HG03354 (cell line): Measurements from ENCODE around the gene ODR4.
"Not testable (repeated sequence)": the region's sequence is repeated elsewhere in the genome, so short reads cannot be mapped to it uniquely, and the experiment has no call there.

Source experiments
- ATAC-seq: cut with Tn5 transposase; IDR thresholded peaks from one replicate; pipeline ENCODE4 v1.9.1; 2021; ENCODE audit warnings: mild to moderate bottlenecking; ENCODE audit not compliant: unreplicated experiment, poor library complexity, severe bottlenecking

ODR4 gene

DNA sequence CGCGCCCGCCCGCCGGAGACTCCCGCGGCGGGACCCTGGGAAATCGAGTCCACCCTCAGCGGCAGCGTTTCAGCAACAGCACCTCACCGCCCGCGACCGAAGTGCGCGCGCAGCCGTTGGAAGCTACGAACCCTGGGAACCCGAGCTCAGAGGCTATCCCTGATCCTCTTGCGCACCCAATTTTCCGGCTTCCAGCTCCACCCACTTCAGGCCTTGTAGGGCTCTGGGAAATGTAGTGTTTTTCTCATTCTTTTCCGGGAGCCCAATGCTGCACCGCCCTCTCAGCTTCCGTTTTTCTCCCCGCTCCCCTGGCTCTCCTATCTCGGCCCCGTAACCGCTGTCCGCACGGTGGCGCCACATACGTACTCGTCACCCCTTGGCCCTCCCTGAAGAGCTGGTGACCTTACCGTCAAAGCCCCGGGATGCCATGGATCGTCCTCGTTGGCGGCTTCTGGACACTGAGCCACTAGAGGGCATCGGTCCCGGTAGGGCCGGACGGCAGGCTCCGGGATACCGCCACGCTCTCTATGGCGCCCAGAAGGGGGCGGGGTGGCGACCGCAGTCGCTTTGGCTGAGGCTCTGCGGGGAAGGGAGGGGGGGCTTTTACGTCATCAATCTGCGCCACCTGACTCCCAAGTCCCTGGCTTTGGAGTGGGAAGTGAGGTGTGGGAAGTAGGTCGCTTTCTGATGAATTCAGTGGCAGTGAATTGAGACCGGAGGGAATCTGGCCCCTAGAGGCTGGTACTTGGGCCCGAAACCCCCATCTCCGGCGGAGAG, at the start of gene ODR4, which contains the start of gene TPR:
TSS of gene ODR4 (plus strand) at position 687 of the 777 bp plus-strand sequence. CDS start 3,948 bp downstream, outside the sequence.
TSS of gene TPR (minus strand) at position 102 of the 777 bp plus-strand sequence. CDS start 225 bp downstream, outside the sequence.
- peak; percentile 85 for ATAC-seq

DNA sequence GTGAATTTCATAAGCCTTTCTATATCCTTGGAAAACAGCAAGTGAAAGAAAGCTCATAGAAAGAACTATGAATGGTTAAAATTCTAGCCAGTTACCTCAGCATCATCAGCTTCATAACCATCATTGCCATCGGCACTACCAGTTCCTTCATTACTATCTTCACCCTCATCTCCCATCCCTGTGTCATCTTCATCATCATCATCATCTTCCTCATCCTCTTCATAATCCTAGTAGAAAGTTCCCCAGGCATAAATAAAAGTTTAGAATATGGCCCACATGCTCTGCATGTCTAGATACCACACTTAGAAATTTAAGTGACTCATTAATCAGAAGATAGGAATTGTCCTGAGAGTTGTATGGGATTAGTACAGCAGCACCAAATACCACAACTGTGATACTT, 49.6 kb upstream of the ODR4 start:
- no peak for ATAC-seq

DNA sequence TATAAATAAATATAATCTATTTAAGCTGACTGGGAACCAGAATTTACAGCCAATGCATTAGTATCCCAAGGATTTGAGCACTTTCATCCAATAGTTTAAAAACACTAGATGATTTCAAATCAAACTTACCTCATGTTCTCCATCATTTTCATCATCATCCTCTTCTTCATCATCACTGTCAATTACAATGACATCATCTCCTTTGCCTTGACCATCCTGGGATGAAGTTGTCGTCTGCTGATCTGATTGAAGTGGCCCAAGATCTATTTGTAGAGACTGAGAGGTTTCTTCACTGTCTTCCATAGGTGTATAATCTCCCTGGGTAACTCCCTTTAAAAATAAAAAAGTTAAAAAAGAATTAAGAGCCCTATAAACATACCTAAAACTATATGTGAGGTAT, 48.3 kb upstream of the ODR4 start:
- ATAC-seq: no peak

DNA sequence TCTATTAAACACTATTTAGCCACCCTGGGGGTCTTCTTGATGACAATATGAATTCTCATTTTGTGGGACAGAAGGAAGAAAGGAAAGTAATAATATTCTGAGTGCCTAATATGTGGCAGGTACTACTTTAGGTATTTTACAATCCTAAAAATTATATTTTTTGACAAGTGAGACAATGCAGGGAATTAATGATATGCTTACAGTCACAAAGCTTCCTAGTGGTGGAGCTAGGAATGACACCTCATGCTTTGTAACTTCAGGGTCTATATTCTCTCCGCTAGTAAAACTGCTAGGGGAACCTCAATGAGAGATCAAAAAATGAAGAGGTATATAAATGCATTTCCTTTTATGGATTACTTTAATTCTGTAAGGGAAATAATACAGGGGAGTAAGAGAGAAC, 44.9 kb upstream of the ODR4 start:
- ATAC-seq: peak; percentile 66

DNA sequence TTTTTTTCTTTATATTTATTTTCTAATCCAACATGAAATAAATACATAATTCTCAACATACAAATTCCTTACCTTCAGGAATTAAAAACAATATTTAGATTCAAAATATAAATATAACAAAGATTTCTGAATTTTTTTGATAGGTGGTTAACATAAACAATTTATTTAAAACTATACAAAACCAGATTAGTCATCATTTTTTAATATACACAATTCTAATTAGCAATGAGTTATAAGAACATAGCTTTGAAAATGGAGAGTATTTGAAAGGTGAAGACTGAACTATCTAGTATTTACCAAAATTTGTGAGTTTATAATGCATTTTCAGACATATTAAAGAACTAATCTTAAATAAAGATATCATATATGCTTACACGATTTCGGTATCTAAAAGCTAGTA, 38.1 kb upstream of the ODR4 start:
- no peak for ATAC-seq

DNA sequence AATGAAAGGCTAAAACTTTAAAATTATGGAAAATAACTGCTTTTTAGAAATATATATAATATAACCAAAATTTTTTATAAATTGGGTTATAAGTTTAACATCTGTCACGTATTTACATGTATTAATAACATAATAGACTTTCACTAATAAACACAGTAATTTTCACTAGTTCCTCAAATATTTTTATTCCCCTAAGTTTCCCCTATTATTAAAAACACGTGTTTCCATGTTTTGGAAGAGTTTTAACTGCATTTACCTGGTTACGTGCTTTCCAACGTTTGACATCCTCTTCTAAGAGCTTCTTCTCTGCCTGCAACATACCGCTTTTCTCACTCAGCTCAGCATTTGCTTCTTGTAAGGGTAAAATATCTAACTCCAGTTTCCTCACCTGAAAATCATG, 34.9 kb upstream of the ODR4 start:
- ATAC-seq: no peak

DNA sequence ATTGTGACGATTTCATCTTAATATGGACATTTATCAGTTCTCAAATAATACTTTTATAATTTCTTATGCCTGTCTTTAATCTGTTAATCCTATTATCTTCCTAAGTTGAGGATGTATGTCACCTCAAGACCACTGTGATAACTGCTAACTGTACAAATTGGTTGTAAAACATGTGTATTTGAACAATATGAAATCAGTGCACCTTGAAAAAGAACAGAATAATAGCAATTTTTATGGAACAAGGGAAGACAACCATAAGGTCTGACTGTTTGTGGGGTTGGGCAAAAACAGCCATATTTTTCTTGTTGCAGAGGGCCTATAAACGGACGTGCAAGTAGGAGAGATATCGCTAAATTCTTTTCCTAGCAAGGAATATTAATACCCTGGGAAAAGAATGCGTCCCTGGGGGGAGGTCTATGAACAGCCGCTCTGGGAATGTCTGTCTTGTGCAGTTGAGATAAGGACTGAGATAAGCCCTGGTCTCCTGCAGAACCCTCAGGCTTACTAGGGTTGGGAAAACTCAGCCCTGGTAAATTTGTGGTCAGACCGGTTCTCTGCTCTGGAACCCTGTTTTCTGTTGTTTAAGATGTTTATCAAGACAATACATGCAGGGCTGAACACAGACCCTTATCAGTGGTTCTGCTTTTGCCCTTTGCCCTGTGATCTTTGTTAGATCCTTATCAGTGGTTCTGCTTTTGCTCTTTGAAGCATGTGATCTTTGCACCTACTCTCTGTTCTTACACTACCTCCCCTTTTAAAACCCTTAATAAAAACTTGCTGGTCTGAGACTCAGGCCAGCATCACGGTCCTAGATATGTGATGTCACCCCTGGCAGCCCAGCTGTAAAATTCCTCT, 27.6 kb upstream of the ODR4 start:
- not testable (repeated sequence) for ATAC-seq

DNA sequence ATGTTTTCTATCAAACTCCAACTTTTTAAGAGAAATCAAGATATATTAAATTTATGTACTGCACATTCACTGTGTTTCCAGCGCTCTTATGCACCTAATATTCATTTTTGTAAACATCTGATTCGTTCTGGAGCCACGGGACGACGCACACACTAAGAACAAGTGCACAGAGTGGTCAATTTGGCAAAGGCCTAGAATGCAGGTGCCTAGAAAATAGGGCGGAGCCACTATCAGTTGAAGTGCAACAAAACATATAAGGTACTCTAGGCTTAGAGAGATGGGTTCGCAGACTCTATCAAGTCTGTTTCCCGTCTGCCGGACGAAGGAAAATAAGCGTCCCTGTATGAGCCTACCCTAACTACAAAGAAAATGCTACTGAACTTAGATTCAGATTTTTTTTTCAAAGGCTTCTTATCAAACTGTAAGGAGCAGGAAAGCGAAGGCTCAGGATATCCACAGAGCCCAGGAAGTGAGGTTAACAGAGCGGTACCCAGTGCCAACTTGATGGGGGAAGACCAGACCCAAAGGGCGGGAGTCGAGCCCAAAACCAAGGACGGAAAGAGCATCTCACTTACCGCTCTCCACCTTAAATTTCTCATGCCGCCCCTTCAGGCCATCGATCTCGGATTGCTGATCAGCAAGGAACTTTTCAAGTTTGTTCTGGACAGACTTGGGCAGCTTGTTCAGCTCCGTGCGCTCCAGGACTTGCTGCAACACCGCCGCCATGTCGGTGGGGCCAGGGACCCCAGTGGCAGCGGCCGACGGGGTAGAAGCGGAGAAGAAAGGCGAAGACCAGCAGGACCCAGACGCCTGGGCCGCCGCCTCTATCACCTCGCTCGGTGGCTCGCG, 1.1 kb upstream of the ODR4 start:
- ATAC-seq: peak; percentile 37

DNA sequence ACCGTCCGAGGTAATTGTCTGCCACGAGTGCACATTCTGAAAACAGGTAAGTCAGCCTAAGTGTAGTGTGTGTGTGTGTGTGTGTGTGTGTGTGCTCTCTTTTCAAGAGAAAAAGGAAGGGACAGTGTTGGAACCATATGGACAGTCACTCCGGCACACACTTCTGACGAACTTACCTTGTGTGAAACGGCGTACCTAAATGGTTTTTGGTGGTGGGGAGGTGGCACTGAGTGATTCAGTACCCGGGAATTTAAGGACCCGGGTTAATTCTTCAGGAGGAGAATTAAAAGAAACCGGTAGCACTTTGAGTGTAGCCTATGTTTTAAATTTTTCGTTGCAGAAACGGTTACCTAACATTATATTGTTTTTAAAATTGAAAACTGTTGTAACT, 286 bp downstream of the ODR4 start:
- ATAC-seq: peak; percentile 6

DNA sequence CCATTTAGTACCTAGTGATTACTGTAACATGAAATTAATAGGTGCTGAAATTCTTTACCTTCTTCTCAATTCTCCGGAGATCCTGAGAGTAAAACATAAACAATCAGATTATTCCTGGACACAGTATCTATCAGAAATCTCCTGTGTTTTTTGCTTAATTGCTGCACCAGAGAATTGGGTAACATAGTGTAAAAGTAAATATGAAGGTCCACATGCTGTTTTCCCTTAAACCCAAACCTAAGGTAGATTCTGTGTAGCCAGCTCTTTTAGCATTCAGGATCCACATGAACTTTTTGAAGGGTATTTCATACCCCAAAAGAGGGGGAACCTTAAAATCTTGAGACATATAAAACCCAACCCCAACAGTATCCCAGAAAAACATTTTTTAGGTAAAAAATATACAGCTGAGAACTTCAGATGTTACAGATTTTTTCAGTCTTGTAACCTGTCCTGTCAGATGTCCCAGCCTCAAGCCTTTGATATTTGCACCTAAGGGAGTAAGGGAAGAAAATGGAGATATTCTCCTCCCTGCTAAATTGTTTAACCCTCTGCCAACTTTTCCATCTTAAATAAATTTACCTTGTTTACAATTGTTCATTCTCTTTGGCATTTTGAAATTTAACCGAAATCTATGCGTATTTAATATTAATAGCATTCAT, 11.2 kb downstream of the ODR4 start:
- ATAC-seq: no peak

DNA sequence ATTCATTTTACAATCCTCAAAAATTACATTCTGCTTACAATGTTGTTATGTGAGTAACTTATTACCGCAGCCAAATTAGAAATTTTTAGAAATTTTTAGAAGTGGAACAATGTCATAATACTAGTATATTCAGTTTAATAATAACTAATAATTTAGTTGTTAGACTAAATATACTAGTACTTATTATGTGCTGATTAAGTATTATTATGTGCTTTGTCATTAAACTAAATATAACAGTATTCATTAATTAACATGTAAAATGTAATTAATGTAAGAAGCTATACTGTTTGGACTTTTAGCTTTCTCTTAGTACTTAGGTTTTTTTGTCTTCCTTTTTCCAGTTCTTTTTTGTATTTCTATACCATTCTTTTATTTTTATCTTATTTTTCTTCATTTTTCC, 15.3 kb downstream of the ODR4 start:
- ATAC-seq: no peak

DNA sequence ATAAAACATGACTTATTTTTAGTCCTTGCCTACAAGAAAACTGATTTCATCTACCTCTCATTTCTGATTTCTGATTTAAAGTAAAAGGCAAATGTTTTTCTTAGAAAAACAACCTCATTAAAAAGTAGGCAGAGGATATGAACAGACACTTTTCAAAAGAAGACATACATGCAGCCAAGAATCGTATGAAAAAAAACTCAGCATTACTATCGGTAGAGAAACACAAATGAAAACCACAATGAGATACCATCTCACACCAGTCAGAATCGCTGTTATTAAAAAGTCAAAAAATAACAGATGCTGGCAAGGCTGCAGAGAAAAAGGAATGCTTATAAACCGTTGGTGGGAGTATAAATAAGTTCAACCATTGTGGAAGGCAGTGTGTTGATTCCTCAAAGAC, 16.2 kb downstream of the ODR4 start:
- no peak for ATAC-seq

DNA sequence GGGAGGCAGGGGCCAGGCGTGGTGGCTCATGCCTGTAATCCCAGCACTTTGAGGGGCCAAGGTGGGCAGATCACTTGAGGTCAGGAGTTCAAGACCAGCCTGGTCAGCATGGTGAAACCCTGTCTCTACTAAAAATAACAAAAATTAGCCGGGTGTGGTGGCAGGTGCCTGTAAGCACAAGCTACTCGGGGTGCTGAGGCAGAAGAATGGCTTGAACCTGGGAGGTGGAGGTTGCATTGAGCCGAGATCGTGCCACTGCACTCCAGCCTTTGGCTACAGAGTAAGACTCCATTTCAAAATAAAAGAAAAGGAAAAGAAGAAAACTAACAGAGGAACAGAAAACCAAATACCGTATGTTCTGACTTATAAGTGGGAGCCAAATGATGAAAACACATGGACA, 17.1 kb downstream of the ODR4 start:
- not testable (repeated sequence) for ATAC-seq

DNA sequence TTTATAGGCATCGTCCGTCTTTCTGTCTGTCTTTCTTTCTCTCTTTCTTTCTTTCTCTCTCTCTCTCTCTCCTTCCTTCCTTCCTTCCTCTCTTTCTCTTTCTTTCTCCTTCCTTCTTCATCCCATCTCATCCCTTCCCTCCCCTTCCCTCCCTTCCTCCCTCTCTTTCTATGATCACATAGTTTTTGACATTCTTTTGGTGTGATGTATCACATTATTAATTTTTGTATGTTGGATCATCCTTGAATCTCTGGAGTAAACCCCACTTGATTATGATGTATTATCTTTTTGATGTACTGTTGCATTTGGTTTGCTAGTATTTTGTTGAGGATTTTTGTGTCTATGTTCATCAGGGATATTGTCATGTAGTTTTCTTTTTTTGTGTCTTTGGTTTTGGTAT, 25.8 kb downstream of the ODR4 start:
- ATAC-seq: not testable (repeated sequence)

DNA sequence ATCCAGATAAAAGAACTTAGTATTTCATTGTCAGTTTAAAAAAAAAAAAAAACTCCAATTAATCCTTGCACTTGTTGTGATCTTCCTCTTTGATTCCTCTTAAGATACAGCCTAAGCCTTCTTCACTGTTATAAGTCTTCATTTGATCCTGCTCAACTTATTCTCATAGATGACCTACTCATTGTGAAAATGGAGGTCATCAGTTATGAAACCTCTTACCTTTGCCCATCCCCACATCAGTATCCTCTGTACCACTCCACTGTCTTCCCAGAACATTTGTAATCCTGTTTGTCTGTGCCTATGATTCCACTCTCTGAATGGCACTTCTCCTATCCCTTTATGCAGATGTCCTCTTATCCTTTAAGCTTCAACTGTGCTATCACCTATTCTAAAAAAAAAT, 28.0 kb downstream of the ODR4 start:
- no peak for ATAC-seq

DNA sequence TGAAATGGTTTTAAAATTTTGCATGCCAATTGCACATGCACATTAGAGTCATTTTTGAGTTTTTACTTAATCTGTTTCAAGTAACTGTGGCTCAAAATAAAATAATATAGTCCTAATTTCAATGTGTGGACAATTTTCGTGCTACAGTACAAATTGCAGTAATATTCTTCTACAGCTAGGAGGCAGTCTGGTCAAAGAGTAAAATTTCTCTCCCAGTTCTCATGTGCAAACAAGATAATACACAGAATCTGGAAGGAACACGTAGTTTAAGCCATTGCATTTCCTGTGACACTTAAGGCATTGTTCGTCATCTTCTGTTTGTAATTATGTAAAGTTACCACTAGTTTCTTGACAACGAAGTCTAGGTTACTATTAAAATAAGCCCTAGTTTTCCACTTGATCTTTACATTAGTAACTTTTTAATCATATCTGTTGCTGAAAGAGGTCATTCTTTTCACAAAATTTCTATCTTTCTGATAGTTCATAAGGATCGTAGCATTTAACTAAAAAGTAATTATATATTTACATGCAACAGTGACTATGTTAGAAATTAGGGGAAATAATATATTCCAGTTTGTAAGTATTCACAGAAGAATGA, 28.9 kb downstream of the ODR4 start:
- peak; percentile 64 for ATAC-seq

DNA sequence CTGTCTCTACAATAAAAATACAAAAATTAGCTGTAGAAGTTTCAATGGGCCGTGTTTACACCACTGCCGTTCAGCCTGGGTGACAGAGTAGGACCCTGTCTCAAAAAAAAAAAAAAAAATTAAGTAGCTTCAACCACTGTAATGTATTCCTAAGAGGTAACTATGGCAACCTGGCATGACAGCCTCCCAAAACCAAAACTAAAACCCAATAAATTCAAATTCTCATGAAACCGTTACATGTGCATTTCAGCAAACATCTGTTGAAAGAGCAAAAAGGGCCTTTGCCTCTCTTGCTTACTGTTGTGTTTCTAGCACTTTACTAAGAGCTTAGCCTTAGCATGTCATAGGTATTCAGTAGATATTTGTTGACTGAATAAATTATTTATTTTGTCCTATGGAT, 33.5 kb downstream of the ODR4 start:
- peak; percentile 78 for ATAC-seq

DNA sequence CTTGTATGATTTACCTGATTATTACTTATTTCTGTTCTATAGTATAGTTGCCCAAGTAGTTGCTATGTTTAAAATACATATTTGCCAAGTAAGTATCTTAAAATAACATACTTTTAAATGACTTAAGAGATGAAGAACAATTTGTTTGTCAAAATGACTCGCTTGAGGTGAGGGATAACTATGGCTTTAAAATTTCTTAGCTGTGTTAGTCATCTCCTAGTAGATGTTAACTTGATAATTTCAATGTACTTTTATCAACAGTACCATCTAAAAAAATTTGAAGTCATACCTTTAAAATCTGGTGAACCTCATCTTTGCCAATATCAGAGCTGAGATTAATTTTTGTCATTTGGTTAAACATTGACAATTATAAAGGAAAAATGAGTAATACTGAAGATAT, 37.7 kb downstream of the ODR4 start:
- no peak for ATAC-seq

DNA sequence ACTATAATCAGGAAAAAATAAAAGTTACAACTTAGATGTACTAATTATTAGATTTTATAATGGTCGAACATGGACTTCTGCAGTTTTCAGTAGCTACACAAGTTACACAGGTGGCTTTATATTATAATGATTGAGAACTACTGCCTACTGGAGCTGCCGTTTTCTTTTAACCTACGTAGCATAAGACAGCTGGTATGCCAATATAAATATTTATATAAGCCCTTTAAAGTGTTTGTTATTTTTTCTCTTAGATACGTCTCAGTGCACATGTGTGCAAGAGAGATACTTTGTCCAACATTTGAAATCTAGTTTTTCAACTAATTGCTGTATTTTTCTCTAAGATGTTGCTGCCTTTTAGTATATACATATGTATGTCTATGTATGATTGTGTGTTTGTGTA, 42.9 kb downstream of the ODR4 start:
- ATAC-seq: no peak
